Inflammatory macrophage treated with lipopolysaccharide for 1 hour (primary cell): ENCODE results near the gene MAST2.
"Not testable (repeated sequence)": the region's sequence is repeated elsewhere in the genome, so short reads cannot be mapped to it uniquely, and the experiment has no call there.

Source experiments
- DNase-seq, 2 donors: peaks; one replicate each; pipeline ENCODE4 v3.0.0-alpha.2; 2020 to 2022

The MAST2 gene

DNA sequence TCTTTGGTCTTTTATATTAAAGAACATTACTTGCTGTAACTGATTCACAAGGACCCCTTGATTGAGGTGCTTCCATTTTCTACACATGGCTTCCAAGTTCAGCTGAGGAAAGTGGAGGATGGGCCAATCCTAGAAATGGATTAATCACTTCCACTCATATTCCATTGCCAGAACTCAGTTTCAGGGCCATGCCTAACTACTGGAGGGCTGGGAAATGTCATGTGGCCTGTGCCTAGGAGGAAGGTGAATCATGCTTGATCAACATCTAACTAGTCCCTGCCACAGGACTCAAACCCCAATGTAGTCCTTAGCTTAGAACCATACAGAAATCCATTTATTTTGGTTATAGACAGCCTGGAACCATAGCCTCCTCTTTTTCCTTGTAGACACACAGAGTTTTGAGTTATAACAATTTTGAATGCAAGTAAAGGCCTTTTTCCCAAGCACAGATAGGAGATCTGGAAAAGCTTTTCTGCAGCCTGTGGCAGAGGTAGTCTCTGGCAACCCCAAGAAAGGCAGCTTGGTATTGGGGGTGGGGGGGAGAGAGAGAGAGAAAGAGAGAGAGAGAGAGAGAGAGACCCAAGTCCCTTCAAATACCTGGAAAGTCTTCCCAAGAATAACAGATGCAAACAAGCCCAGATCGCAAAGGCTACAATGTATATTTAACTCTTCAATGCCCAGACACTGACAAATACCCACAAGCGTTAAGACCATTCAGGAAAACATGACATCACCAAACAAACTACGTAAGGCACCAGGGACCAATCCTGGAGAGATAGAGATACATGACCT, 12.5 kb downstream of the MAST2 start:
- no peak for DNase-seq

GRCh38 chr1:45820173-45820572, 16.8 kb downstream of the MAST2 start:
- DNase-seq: peak; percentile 32 to 40

- DNase-seq: peak in 1 of 2 donors; percentile 9
These were observed 17.4 kb downstream of the MAST2 start for GRCh38 chr1:45820788-45821187.

GRCh38 chr1:45822644-45823043, 19.2 kb downstream of the MAST2 start:
- DNase-seq: no peak

DNA sequence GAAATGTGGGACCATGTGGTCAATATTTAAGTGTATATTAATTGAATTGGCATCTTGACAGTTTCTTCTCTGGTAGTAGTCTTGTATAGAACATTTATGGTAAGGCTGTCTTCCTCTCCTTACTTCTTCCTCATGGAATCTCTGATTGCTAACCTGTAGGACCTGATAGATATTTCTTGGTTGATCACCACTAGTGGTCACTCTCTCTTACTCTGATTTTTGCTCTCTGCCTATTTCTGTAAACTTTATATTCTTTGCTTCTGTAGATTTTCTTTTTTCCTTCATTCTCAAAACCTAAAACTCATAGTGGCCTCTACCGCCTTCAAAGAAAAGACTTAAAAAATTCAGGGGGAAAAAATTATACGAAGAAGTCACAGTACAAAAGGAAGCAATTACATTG, 21.2 kb downstream of the MAST2 start:
- no peak for DNase-seq

- DNase-seq: no peak
These were observed 23.8 kb downstream of the MAST2 start for GRCh38 chr1:45827256-45827655.

GRCh38 chr1:45828841-45829240, 25.4 kb downstream of the MAST2 start:
- no peak for DNase-seq

GRCh38 chr1:45833361-45833760, 29.9 kb downstream of the MAST2 start:
- no peak for DNase-seq

- DNase-seq: no peak
These were observed 31.3 kb downstream of the MAST2 start for GRCh38 chr1:45834689-45835088.

DNA sequence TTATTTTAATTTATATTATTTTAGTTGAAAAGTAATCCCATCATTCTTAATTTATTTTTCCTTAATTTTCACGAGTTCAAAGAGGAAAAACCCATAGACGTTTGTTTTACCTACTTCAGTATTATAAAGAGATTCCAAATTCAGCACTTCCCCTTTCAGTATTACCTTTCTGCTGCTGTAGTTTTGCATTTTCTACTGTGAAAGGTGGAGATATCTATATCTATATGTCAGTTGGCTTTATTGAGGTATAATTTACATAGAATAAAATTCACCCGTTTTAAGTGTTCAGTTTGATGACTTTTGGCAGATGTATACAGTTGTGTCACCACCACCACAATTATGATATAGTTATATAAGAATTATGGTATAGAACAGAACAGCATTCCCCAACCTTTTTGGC, 33.0 kb downstream of the MAST2 start:
- no peak for DNase-seq

DNA sequence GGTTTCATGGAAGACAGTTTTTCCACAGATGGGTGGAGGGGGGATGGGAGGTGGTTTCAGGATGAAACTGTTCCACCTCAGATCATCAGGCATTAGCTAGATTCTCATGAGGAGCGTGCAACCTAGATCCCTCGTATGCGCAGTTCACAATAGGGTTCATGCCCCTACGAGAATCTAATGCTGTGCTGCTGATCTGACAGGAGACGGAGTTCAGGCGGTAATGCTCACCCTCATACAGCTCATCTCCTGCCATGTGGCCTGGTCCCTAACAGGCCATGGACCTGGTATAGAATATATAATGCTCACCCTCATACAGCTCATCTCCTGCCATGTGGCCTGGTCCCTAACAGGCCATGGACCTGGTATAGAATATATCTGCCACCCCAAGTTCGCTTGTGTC, 33.4 kb downstream of the MAST2 start:
- DNase-seq: not testable (repeated sequence)

- not testable (repeated sequence) for DNase-seq
These were observed 34.9 kb downstream of the MAST2 start for GRCh38 chr1:45838322-45838721.

DNA sequence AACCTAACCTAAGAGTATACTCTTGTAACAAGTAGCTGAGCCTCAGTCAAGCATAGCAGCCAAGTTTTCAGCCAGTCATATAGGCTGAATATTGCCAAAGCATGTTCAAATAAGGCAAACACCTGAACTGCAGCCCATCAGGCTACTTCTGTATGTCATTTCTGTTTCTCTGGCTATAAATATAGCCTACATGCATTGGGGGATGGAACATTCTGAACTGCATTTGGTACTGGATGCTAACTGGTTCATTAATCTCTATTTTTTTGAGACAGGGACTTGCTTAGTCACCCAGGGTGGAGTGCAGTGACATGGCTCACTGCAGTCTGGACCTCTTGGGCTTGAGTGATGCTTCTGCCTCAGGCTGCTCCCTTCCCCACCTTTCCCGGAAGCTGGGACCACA, 37.3 kb downstream of the MAST2 start:
- DNase-seq: no peak

DNA sequence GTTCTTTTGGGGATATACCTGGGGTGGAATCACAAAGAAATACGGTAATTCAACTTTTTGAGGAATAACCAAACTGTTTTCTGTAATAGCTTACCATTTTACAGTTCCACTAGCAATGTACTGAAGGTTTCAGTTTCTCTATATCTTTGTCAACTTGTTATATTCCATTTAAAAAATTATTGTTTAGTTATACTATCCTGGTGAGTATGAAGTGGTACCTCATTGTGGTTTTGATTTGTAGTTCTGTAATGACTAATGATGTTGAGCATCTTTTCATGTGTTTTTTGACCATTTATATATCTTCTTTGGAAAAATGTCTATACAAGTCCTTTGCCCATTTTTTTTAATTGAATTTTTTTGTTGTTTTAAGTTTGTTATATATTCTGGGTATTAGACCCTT, 39.4 kb downstream of the MAST2 start:
- no peak for DNase-seq

- DNase-seq: peak; percentile 37 to 49
These were observed 40.1 kb downstream of the MAST2 start for GRCh38 chr1:45843474-45843905.

GRCh38 chr1:45844000-45844399, 40.6 kb downstream of the MAST2 start:
- DNase-seq: not testable (repeated sequence)

DNA sequence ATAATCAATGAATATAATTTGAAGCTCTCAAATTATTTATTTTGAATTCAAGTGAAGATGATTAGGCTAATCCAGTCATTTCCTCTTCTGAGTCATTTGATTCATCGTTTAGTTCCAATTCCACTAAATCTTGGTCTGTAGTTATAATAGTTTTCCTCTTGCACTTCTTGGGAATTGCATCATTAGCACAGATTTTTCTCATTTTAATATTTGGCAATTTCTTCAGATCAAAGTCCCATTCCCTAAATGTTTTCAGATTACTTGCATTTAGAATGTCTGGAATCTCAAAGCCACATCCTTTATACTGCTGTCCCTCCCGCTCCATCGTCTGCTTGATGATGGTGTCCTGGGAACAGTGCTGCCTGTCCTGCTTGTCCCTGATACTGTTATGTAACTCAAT, 43.5 kb downstream of the MAST2 start:
- no peak for DNase-seq

DNA sequence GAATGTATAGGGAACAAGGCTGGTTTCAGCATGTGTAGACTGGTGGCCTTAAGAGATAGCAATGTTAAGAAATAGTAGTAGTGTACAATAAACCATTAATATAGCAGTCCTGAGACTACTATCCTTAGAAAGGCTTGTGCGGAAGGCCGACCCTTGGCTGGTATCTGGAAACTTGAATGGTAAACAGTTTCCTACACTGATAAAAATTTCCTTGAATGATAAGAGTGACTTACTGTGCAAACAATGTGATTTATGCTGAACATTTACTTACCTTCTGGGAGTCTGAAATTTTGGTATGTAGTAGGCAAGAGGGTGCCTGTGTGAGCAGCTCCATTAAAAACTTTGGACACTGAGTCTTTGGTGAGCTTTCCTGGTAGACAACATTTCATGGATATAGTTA, 44.7 kb downstream of the MAST2 start:
- no peak for DNase-seq

GRCh38 chr1:45848714-45849113, 45.3 kb downstream of the MAST2 start:
- no peak for DNase-seq

DNA sequence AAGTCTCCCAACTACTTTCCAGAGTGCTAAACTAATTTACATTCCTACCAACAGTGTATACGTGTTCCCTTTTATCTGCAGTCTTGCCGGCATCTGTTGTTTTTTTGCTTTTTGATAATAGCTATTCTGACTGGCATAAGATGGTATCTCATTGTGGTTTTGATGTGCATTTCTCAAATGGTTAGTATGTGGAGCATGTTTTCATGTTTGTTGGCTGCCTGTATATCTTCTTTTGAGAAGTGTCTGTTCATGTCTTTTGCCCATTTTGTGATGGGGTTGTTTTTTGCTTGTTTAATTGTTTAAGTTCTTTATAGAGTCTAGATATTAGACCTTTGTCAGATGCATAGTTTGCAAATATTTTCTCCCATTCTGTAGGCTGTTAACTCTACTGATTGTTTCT, 46.6 kb downstream of the MAST2 start:
- DNase-seq: no peak

DNA sequence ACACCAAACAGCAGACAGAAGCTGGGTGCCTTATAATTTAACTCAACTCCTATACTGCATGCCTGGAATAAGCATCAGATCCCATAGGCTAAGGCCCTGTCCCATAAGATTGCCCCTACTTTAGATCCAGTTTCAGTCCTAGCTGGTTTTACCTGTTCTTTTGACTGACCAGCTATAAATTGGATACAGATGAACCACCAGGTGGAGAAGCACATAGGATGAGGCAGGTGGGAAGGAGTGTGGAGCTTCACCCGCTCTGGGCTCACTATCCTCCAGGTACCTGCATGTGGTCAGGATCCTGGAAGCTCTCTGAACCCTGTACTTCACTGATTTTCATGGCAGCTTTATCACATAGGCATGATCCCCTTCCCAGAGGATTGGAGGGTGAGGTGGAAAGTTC, 51.3 kb downstream of the MAST2 start:
- DNase-seq: no peak

DNA sequence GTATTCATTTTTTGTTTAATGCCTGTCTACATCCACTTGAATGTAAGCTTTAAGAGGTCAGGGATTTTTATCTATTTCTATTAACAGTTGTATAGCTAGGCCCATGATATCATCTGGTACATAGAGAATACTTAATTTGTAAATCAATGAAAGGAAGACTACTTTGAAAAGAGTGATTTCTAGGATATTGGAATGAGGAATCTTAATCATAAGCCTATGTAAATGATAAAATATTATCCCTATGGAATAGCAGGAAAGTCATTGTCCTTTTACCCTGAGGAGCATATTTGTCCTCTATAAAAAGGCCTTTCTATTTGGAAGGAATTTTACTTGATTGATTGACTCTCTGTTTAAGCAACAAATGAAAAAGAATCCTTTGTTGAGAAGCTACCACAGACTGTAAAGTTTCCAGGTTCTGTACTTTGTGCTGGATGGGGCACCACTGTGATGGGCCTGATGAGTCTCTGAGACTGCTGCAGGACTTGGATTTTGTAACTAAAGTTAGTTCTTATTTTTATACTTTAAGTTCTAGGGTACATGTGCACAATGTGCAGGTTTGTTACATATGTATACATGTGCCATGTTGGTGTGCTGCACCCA, 53.8 kb downstream of the MAST2 start:
- DNase-seq: no peak

GRCh38 chr1:45857755-45858492, 54.5 kb downstream of the MAST2 start:
- DNase-seq: not testable (repeated sequence)

- no peak for DNase-seq
These were observed 55.8 kb downstream of the MAST2 start for GRCh38 chr1:45859221-45859620.
